Type B pancreatic cell (in vitro differentiated cells): Measurements from ENCODE around the gene GAPVD1. TPM values are rescaled to one million over a fixed set of nuclear protein-coding genes. Genes with fewer than 3 reads are reported as not detected.

Experiments
- DNase-seq: peaks from one replicate; pipeline ENCODE4 v3.0.0; 2021; ENCODE audit warnings: mixed read lengths; ENCODE audit not compliant: unreplicated experiment; ENCODE audit errors: extremely low spot score
- H3K27ac Mint-ChIP-seq: 2 replicates; pipeline ENCODE4 v1.8.0; 2021; ENCODE audit warnings: mild to moderate bottlenecking, mixed read lengths
- H3K27me3 Mint-ChIP-seq: 2 replicates; pipeline ENCODE4 v1.8.0; 2021; ENCODE audit warnings: mixed read lengths
- H3K36me3 Mint-ChIP-seq: 2 replicates; pipeline ENCODE4 v1.8.0; 2021; ENCODE audit warnings: mixed read lengths
- H3K4me1 Mint-ChIP-seq: one replicate; pipeline ENCODE4 v1.8.0; 2021; ENCODE audit warnings: mixed read lengths; ENCODE audit not compliant: unreplicated experiment
- H3K4me3 Mint-ChIP-seq: 2 replicates; pipeline ENCODE4 v1.8.0; 2021; ENCODE audit warnings: mild to moderate bottlenecking, mixed read lengths
- H3K9me3 Mint-ChIP-seq: 2 replicates; pipeline ENCODE4 v1.8.0; 2021; ENCODE audit warnings: mixed read lengths
- total RNA-seq: library from RNA; stranded (reverse); gene quantifications from 2 replicates; pipeline ENCODE4 v1.2.1, GENCODE V29; 2021; ENCODE audit warnings: low replicate concordance
- TF ChIP-seq, protein P1 (sequence below): fragments of 200-600 bp; sonication (generic); conservative IDR thresholded peaks from 2 replicates; pipeline ENCODE4 v1.5.0; 2021; ENCODE audit warnings: antibody characterized with exemption, mild to moderate bottlenecking

Gene GAPVD1
- total RNA-seq, 1 donor from 2014 or later: 44.4 TPM

- no peaks in the 10 kb centered on the region for H3K27me3 Mint-ChIP-seq
- H3K4me3 Mint-ChIP-seq: no peak overlapping the region
- TF ChIP-seq, protein P1, sequence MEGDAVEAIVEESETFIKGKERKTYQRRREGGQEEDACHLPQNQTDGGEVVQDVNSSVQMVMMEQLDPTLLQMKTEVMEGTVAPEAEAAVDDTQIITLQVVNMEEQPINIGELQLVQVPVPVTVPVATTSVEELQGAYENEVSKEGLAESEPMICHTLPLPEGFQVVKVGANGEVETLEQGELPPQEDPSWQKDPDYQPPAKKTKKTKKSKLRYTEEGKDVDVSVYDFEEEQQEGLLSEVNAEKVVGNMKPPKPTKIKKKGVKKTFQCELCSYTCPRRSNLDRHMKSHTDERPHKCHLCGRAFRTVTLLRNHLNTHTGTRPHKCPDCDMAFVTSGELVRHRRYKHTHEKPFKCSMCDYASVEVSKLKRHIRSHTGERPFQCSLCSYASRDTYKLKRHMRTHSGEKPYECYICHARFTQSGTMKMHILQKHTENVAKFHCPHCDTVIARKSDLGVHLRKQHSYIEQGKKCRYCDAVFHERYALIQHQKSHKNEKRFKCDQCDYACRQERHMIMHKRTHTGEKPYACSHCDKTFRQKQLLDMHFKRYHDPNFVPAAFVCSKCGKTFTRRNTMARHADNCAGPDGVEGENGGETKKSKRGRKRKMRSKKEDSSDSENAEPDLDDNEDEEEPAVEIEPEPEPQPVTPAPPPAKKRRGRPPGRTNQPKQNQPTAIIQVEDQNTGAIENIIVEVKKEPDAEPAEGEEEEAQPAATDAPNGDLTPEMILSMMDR: no peak
- no peak for DNase-seq
- H3K27ac Mint-ChIP-seq: no peak overlapping the region
- peaks cover 42% of the 10 kb centered on the region for H3K36me3 Mint-ChIP-seq
- H3K9me3 Mint-ChIP-seq: no peaks in the 10 kb centered on the region
- H3K4me1 Mint-ChIP-seq: peaks cover 4% of the 10 kb centered on the region
Measured at GRCh38 chr9:125346080-125346732, 84.6 kb downstream of the GAPVD1 start.

DNA sequence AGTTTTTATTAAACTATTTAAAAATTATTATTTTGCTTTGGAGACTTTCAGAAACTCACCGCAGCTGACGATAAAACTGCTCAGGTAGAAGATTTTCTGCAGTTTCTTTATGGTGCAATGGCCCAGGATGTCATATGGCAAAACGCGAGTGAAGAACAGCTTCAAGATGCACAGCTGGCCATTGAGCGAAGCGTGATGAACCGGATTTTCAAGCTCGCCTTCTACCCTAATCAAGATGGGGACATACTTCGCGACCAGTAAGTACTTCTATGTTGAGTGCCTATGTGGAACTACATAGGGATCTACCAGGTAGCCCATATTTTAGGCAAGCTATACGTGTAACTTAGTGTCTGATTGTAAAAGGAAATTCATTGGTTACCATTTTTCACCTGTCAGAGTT lies 94.0 kb downstream of the GAPVD1 start:
- Mint-ChIP-seq H3K4me1 (no peaks in the 10 kb centered on the region), H3K27ac (no peak overlapping the region), H3K36me3 (peaks cover 40% of the 10 kb centered on the region), H3K9me3 (no peaks in the 10 kb centered on the region), H3K4me3 (no peak overlapping the region), H3K27me3 (no peaks in the 10 kb centered on the region)
- DNase-seq: no peak
- TF ChIP-seq, protein P1: no peak

GRCh38 chr9:125356032-125356431 lies 94.4 kb downstream of the GAPVD1 start:
- DNase-seq: no peak
- no peak overlapping the region for H3K4me3 Mint-ChIP-seq
- H3K4me1 Mint-ChIP-seq: no peaks in the 10 kb centered on the region
- no peak overlapping the region for H3K27ac Mint-ChIP-seq
- H3K27me3 Mint-ChIP-seq: no peaks in the 10 kb centered on the region
- TF ChIP-seq, protein P1: no peak
- H3K9me3 Mint-ChIP-seq: no peaks in the 10 kb centered on the region
- peaks cover 35% of the 10 kb centered on the region for H3K36me3 Mint-ChIP-seq

DNA sequence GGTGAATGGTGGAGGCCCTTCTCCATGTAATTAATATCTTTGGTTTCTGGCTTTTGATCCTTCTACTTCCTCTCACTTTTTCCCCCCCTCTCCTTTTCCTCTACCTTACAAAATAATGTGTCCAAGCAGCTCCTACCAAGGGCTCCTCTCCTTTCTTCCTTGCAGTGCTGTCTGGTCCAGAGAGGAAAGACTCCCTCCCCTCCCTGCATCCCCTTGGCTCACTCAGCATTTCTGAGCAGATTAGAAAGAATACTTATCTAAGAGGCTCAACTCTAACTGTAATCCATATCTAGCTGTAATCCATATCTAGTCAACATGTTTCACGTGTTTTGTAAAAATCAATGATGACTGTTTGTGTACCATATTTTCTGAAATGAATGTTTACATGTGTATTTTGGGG lies 97.4 kb downstream of the GAPVD1 start:
- H3K27ac Mint-ChIP-seq: no peak overlapping the region
- no peaks in the 10 kb centered on the region for H3K4me1 Mint-ChIP-seq
- no peaks in the 10 kb centered on the region for H3K9me3 Mint-ChIP-seq

DNA sequence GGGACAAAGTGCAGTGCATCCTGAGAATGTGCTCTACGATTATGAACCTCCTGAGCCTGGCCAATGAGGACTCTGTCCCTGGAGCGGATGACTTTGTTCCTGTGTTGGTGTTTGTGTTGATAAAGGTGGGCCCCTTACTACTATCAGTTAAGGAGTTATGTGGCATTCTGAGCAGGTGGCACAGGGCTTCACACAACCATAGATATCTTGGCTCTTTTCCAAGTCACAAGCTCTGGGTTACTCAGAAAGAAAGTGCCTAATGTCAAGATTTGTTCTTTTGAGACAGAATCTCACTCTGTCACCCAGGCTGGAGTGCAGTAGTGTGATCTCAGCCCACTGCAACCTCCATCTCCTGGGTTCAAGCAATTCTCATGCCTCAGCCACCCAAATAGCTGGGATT lies 99.0 kb downstream of the GAPVD1 start:
- no peak overlapping the region for H3K27ac Mint-ChIP-seq

More for the DNA sequence above, 97.4 kb downstream of the GAPVD1 start:
- TF ChIP-seq, protein P1: no peak
- no peak overlapping the region for H3K4me3 Mint-ChIP-seq
- H3K36me3 Mint-ChIP-seq: peaks cover 21% of the 10 kb centered on the region
- no peak for DNase-seq
- no peaks in the 10 kb centered on the region for H3K27me3 Mint-ChIP-seq

More for the DNA sequence above, 99.0 kb downstream of the GAPVD1 start:
- no peak for DNase-seq
- no peaks in the 10 kb centered on the region for H3K27me3 Mint-ChIP-seq
- TF ChIP-seq, protein P1: no peak
- no peaks in the 10 kb centered on the region for H3K4me1 Mint-ChIP-seq
- no peak overlapping the region for H3K4me3 Mint-ChIP-seq
- no peaks in the 10 kb centered on the region for H3K9me3 Mint-ChIP-seq
- H3K36me3 Mint-ChIP-seq: peaks cover 30% of the 10 kb centered on the region
